ENCODE results near the gene MMP7. TPM values are rescaled to one million over a fixed set of nuclear protein-coding genes. Genes with fewer than 3 reads are reported as not detected.
"Not testable (repeated sequence)": the region's sequence is repeated elsewhere in the genome, so short reads cannot be mapped to it uniquely, and the experiment has no call there.

The MMP7 gene
- total RNA-seq, 1 donor from 2014 or later = 16.0 TPM

- Histone ChIP-seq H3K4me1 (no peaks in the 10 kb centered on the region), H3K27ac (no peak overlapping the region), H3K36me3 (no peaks in the 10 kb centered on the region), H3K9me3 (no peaks in the 10 kb centered on the region), H3K27me3 (no peaks in the 10 kb centered on the region), H3K4me3 (no peak overlapping the region)
- intact Hi-C loops (cut with DNase I) = no loop called here
- DNase-seq (no peak), ATAC-seq (no peak)
- no peak for TF ChIP-seq CTCF (IDR thresholded peaks at IDR 0.05)
These were observed 20.0 kb downstream of the MMP7 start for GRCh38 chr11:102510439-102511135.

- intact Hi-C loops (cut with DNase I); H3K27me3 ChIP-seq; H3K4me1 ChIP-seq; H3K27ac ChIP-seq; H3K4me3 ChIP-seq; DNase-seq; H3K9me3 ChIP-seq; H3K36me3 ChIP-seq; ATAC-seq: not testable (repeated sequence)
These were observed 27.7 kb downstream of the MMP7 start for GRCh38 chr11:102502831-102503230.

- Histone ChIP-seq H3K36me3 (no peaks in the 10 kb centered on the region), H3K4me3 (no peak overlapping the region), H3K27me3 (no peaks in the 10 kb centered on the region), H3K27ac (no peak overlapping the region), H3K4me1 (no peaks in the 10 kb centered on the region), H3K9me3 (no peaks in the 10 kb centered on the region)
- no peak for DNase-seq
- intact Hi-C loops (cut with DNase I) = no loop called here
- no peak for ATAC-seq
- TF ChIP-seq CTCF (IDR thresholded peaks at IDR 0.05) = no peak
These were observed 29.7 kb downstream of the MMP7 start for GRCh38 chr11:102500829-102501228.

GRCh38 chr11:102499931-102500330, 30.6 kb downstream of the MMP7 start:
- DNase-seq = no peak
- Histone ChIP-seq H3K4me3 (no peak overlapping the region), H3K27ac (no peak overlapping the region), H3K27me3 (no peaks in the 10 kb centered on the region), H3K9me3 (no peaks in the 10 kb centered on the region), H3K36me3 (no peaks in the 10 kb centered on the region), H3K4me1 (no peaks in the 10 kb centered on the region)
- intact Hi-C loops (cut with DNase I) = no loop called here
- no peak for ATAC-seq
- TF ChIP-seq CTCF (IDR thresholded peaks at IDR 0.05) = no peak

GRCh38 chr11:102499151-102499550, 31.4 kb downstream of the MMP7 start:
- Histone ChIP-seq H3K27ac (no peak overlapping the region), H3K27me3 (no peaks in the 10 kb centered on the region), H3K4me1 (no peaks in the 10 kb centered on the region), H3K36me3 (no peaks in the 10 kb centered on the region), H3K4me3 (no peak overlapping the region), H3K9me3 (no peaks in the 10 kb centered on the region)
- intact Hi-C loops (cut with DNase I) = no loop called here
- TF ChIP-seq CTCF (IDR thresholded peaks at IDR 0.05) = no peak
- no peak for DNase-seq
- ATAC-seq = no peak

GRCh38 chr11:102497061-102497460, 33.5 kb downstream of the MMP7 start:
- Histone ChIP-seq H3K27me3 (no peaks in the 10 kb centered on the region), H3K36me3 (no peaks in the 10 kb centered on the region), H3K4me1 (no peaks in the 10 kb centered on the region), H3K27ac (no peak overlapping the region), H3K9me3 (no peaks in the 10 kb centered on the region), H3K4me3 (no peak overlapping the region)
- ATAC-seq (no peak), DNase-seq (no peak)
- intact Hi-C loops (cut with DNase I) = no loop called here
- no peak for TF ChIP-seq CTCF (IDR thresholded peaks at IDR 0.05)

Data from upper lobe of right lung (tissue), 1 donor.